ENCODE data around the gene CFAP74. TPM values are rescaled to one million over a fixed set of nuclear protein-coding genes. Genes with fewer than 3 reads are reported as not detected.
A peak's percentile ranks its signal among the peaks of the same experiment; 100 is the strongest.

CFAP74 gene
- total and polyA plus RNA-seq, 9 of the 15 experiments (the other 6 are each of a cell fraction or from before 2014, with no cell fraction given) = 0.03 to 0.15 (median 0.05) TPM; not detected in 6

GRCh38 chr1:1890506-1891348 is 112.9 kb downstream of the CFAP74 start, which contains the start of gene GNB1 (continued):
- TF ChIP-seq CHD7 (IDR thresholded peaks at IDR 0.05; ENCODE audit: low read depth, low read length) (no peak), DMBX1 (CRISPR knock-in tag; IDR thresholded peaks at IDR 0.05; ENCODE audit: borderline replicate concordance) (peak; percentile 94), DLX4 (CRISPR knock-in tag; IDR thresholded peaks at IDR 0.05) (no peak), ZZZ3 (IDR thresholded peaks at IDR 0.05) (no peak), NCOA2 (IDR thresholded peaks at IDR 0.05; ENCODE audit: partially characterized antibody in 2 of 2) (no peak), ZBED1 (IDR thresholded peaks at IDR 0.05) (no peak), CTBP1 (IDR thresholded peaks at IDR 0.05; ENCODE audit: borderline replicate concordance) (peak; percentile 97), ZNF551 (CRISPR knock-in tag; IDR thresholded peaks at IDR 0.05) (no peak), SMAD3 (CRISPR knock-in tag; conservative IDR thresholded peaks at IDR 0.05) (no peak), ELF2 (CRISPR knock-in tag; IDR thresholded peaks at IDR 0.05) (no peak), FOXM1 (IDR thresholded peaks at IDR 0.05; ENCODE audit: low read depth) (no peak), FOXM1 (CRISPR knock-in tag; IDR thresholded peaks at IDR 0.05; ENCODE audit: low read depth) (no peak), ZNF512 (tag; IDR thresholded peaks at IDR 0.05) (no peak), BRF1 (IDR thresholded peaks at IDR 0.05; ENCODE audit: borderline replicate concordance, extremely low read depth, insufficient read length) (no peak), ZNF408 (CRISPR knock-in tag; IDR thresholded peaks at IDR 0.05; ENCODE audit: low read depth) (no peak)
